ENCODE data around the gene DUSP22.

The DUSP22 gene

DNA sequence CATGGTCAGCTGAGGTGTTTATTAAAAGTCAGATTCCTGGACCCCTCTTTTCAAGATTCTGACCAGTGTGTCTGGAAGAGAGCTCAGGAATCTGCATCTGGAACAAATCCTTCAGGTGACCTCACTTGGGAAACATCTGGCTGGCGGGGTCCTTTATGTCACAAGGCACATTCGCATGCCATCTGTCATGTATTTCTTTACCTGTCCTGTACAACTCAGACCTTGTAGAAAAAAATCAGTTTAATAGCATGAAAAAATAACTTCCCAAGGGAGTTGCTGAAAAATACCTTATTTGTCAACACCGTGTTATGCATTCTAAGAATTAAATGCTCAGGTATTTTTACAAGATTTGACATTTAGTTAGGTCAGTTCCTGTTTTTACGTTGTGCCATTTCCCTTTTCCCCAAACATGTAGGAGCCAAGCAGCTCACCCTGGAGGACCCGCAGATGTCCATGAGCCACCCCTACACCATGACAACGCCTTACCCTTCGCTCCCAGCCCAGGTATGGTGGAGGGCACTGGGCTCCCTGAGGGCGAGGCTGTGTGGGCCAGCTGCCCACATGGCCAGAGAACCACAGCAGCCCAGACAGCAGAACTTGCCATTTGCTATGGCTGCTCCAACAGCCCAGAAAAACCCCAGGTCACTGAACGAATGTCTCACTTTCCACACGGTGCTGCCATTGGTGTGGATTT, 103.3 kb downstream of the DUSP22 start:
- H3K36me3 ChIP-seq, result no peaks in the 10 kb centered on the region
- H3K4me3 ChIP-seq (ENCODE audit: low read depth in 1 of 2, low read length in 1 of 2), result no peak overlapping the region
- H3K27ac ChIP-seq, result no peak overlapping the region
- peaks cover 100% of the 10 kb centered on the region for H3K27me3 ChIP-seq
- no peaks in the 10 kb centered on the region for H3K9me3 ChIP-seq
- H3K4me1 ChIP-seq (ENCODE audit: control insufficient read depth in 1 of 2, insufficient read depth in 1 of 2, low read depth in 1 of 2, low read length in 1 of 2), result peaks cover 24 to 27% of the 10 kb centered on the region in 2 experiments
- TF ChIP-seq, protein P1, sequence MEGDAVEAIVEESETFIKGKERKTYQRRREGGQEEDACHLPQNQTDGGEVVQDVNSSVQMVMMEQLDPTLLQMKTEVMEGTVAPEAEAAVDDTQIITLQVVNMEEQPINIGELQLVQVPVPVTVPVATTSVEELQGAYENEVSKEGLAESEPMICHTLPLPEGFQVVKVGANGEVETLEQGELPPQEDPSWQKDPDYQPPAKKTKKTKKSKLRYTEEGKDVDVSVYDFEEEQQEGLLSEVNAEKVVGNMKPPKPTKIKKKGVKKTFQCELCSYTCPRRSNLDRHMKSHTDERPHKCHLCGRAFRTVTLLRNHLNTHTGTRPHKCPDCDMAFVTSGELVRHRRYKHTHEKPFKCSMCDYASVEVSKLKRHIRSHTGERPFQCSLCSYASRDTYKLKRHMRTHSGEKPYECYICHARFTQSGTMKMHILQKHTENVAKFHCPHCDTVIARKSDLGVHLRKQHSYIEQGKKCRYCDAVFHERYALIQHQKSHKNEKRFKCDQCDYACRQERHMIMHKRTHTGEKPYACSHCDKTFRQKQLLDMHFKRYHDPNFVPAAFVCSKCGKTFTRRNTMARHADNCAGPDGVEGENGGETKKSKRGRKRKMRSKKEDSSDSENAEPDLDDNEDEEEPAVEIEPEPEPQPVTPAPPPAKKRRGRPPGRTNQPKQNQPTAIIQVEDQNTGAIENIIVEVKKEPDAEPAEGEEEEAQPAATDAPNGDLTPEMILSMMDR (IDR thresholded peaks at IDR 0.05), result no peak

DNA sequence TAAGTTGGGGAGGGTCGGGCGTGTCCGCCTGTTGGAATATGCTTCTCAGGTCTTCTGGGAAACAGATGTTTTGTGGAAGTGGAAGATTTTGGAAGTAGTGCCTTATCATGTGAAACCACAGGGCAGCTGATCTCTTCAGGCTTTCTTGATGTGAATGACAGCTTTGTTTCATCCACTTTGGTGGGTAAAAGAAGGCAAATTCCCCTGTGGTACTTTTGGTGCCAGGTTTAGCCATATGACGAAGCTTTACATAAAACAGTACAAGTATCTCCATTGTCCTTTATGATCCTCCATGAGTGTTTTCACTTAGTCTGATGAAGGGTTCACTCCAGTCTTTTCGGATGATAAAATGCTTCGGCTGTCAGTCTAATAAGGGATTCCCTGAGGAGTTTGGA, 103.8 kb downstream of the DUSP22 start:
- Histone ChIP-seq H3K4me1 (ENCODE audit: control insufficient read depth in 1 of 2, insufficient read depth in 1 of 2, low read depth in 1 of 2, low read length in 1 of 2) (peaks cover 23 to 25% of the 10 kb centered on the region in 2 experiments), H3K36me3 (no peaks in the 10 kb centered on the region), H3K27me3 (peaks cover 100% of the 10 kb centered on the region), H3K4me3 (ENCODE audit: low read depth in 1 of 2, low read length in 1 of 2) (no peak overlapping the region), H3K9me3 (no peaks in the 10 kb centered on the region), H3K27ac (no peak overlapping the region)
- TF ChIP-seq, protein P1 (IDR thresholded peaks at IDR 0.05), result no peak

DNA sequence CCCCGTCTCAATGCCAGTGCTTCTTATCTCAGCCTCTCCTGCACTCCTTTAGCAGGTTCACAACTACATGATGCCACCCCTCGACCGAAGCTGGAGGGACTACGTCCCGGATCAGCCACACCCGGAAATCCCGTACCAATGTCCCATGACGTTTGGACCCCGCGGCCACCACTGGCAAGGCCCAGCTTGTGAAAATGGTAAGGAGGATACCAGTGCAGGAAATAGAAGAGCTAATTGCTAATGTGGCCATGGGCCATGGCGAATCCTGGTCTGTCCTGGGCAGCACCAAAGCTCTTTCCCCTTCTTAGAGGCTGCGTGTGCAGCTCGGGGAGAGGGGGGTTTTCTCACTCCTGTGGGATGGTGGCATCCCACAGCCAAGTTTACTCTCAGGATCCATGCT, 104.8 kb downstream of the DUSP22 start:
- Histone ChIP-seq H3K9me3 (no peaks in the 10 kb centered on the region), H3K27ac (no peak overlapping the region), H3K4me3 (ENCODE audit: low read depth in 1 of 2, low read length in 1 of 2) (no peak overlapping the region), H3K36me3 (no peaks in the 10 kb centered on the region), H3K27me3 (peaks cover 99% of the 10 kb centered on the region), H3K4me1 (ENCODE audit: control insufficient read depth in 1 of 2, insufficient read depth in 1 of 2, low read depth in 1 of 2, low read length in 1 of 2) (peaks cover 16 to 17% of the 10 kb centered on the region in 2 experiments)
- TF ChIP-seq, protein P1 (IDR thresholded peaks at IDR 0.05), result no peak

DNA sequence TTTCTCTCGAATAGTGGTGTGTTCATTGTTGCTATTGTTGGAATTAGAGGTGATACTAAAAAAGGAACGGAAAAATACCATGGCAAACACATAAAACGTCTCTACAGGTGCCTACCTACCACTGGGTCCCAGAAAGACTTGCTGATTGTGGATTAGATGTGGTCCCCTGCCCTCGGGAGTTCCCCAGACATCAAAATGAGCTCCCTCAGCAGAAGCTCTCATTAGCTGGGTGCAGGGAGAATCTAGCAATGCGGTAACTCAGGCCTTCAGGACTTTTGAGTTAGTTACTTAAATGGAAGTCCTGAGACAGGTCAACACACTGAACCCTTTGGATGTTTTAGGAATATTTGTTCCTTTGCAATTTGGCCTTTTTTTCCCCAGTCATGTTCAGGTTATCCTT, 105.3 kb downstream of the DUSP22 start:
- TF ChIP-seq, protein P1 (IDR thresholded peaks at IDR 0.05), result no peak
- Histone ChIP-seq H3K27ac (no peak overlapping the region), H3K4me1 (ENCODE audit: control insufficient read depth in 1 of 2, insufficient read depth in 1 of 2, low read depth in 1 of 2, low read length in 1 of 2) (peaks cover 10 to 11% of the 10 kb centered on the region in 2 experiments)

DNA sequence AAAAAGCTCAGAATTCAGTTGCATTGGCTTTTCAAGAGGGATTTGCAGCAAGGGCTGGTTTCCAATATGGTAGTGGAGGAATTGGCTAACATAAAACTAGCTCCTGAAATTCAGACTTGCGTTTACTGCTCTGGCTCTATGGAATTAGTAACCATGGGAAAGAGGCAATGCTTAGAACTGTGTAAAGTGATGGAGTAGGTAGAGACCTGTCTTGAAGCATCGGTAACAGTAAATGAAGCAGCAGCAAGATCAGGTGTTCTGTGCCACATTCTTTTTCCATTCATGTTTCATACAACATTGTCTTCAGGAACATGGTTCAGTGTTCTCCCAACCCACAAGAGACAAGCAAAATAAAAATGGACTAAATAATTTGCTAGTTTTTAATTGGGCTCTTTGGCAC, 105.8 kb downstream of the DUSP22 start:
- TF ChIP-seq, protein P1 (IDR thresholded peaks at IDR 0.05), result no peak
- no peaks in the 10 kb centered on the region for H3K36me3 ChIP-seq
- peaks cover 90% of the 10 kb centered on the region for H3K27me3 ChIP-seq
- no peaks in the 10 kb centered on the region for H3K9me3 ChIP-seq
- no peak overlapping the region for H3K4me3 ChIP-seq (ENCODE audit: low read depth in 1 of 2, low read length in 1 of 2)
- H3K4me1 ChIP-seq (ENCODE audit: control insufficient read depth in 1 of 2, insufficient read depth in 1 of 2, low read depth in 1 of 2, low read length in 1 of 2), result peaks cover 6 to 8% of the 10 kb centered on the region in 2 experiments
- H3K27ac ChIP-seq, result no peak overlapping the region

More for the DNA sequence above, 105.3 kb downstream of the DUSP22 start:
- Histone ChIP-seq H3K36me3 (no peaks in the 10 kb centered on the region), H3K27me3 (peaks cover 93% of the 10 kb centered on the region), H3K4me3 (ENCODE audit: low read depth in 1 of 2, low read length in 1 of 2) (no peak overlapping the region), H3K9me3 (no peaks in the 10 kb centered on the region)
